GM23338 (cell line): Measurements from ENCODE around the gene MAD2L2. TPM values are rescaled to one million over a fixed set of nuclear protein-coding genes. Genes with fewer than 3 reads are reported as not detected.

Source experiments
- ATAC-seq: fragments of 200-7000 bp; cut with Tn5 transposase; 3 replicates; pipeline ENCODE4 v1.9.1; 2020
- DNase-seq: peaks from one replicate; pipeline ENCODE4 v3.0.0-alpha.2; 2015; ENCODE audit warnings: low spot score
- H2AFZ ChIP-seq: fragments of 200-600 bp; sonication (generic); 2 replicates; pipeline ENCODE4 v1.8.0; 2016; ENCODE audit warnings: antibody characterized with exemption, mild to moderate bottlenecking, moderate library complexity
- H3F3A ChIP-seq: fragments of 200-600 bp; sonication (generic); replicated peaks from 2 replicates; pipeline ENCODE4 v1.8.0; 2017; ENCODE audit warnings: antibody characterized with exemption, mixed run types, low read depth
- H3K27ac ChIP-seq: fragments of 200-600 bp; sonication (generic); 2 replicates; pipeline ENCODE4 v1.6.1; 2016; ENCODE audit warnings: low read depth
- H3K27me3 ChIP-seq: fragments of 200-600 bp; sonication (generic); 2 replicates; pipeline ENCODE4 v1.8.0; 2016; ENCODE audit warnings: mild to moderate bottlenecking, mixed run types, moderate library complexity; ENCODE audit not compliant: insufficient read depth
- H3K36me3 ChIP-seq: fragments of 200-600 bp; sonication (generic); 2 replicates; pipeline ENCODE4 v1.8.0; 2016; ENCODE audit warnings: mild to moderate bottlenecking; ENCODE audit not compliant: insufficient read depth
- H3K4me1 ChIP-seq: fragments of 200-600 bp; sonication (generic); 2 replicates; pipeline ENCODE4 v1.8.0; 2016; ENCODE audit warnings: mild to moderate bottlenecking, moderate library complexity; ENCODE audit not compliant: insufficient read depth
- H3K4me2 ChIP-seq: fragments of 200-600 bp; sonication (generic); 2 replicates; pipeline ENCODE4 v1.7.1; 2017; ENCODE audit warnings: mixed run types
- H3K4me3 ChIP-seq: fragments of 200-600 bp; sonication (generic); 2 replicates; pipeline ENCODE4 v1.6.1; 2016; ENCODE audit warnings: mixed run types
- H3K79me2 ChIP-seq: fragments of 200-600 bp; sonication (generic); replicated peaks from 2 replicates; pipeline ENCODE4 v1.8.0; 2017; ENCODE audit warnings: mild to moderate bottlenecking; ENCODE audit not compliant: insufficient read depth
- H3K9me2 ChIP-seq: fragments of 200-600 bp; sonication (generic); 2 replicates; pipeline ENCODE4 v1.8.0; 2017; ENCODE audit not compliant: insufficient read depth
- H4K20me1 ChIP-seq: fragments of 200-600 bp; sonication (generic); replicated peaks from 2 replicates; pipeline ENCODE4 v1.8.0; 2017; ENCODE audit warnings: mild to moderate bottlenecking; ENCODE audit not compliant: insufficient read depth
- H3K27ac Mint-ChIP-seq: 2 replicates; pipeline ENCODE4 v1.8.0; 2020; ENCODE audit warnings: inconsistent platforms, mild to moderate bottlenecking, moderate library complexity, mixed read lengths
- H3K27me3 Mint-ChIP-seq: 3 replicates; pipeline ENCODE4 v1.8.0; 2022; ENCODE audit warnings: low read depth, mild to moderate bottlenecking, moderate library complexity, mixed read lengths, inconsistent platforms; ENCODE audit not compliant: insufficient read depth, poor library complexity
- H3K36me3 Mint-ChIP-seq: 3 replicates; pipeline ENCODE4 v1.8.0; 2021; ENCODE audit warnings: low read depth, mild to moderate bottlenecking, inconsistent platforms, moderate library complexity, mixed read lengths
- H3K4me1 Mint-ChIP-seq: 3 replicates; pipeline ENCODE4 v1.8.0; 2020; ENCODE audit warnings: mild to moderate bottlenecking, inconsistent platforms, mixed read lengths
- H3K4me3 Mint-ChIP-seq: 3 replicates; pipeline ENCODE4 v1.8.0; 2021; ENCODE audit warnings: moderate library complexity, mild to moderate bottlenecking, inconsistent platforms, mixed read lengths
- H3K9me3 Mint-ChIP-seq: 3 replicates; pipeline ENCODE4 v1.8.0; 2020; ENCODE audit warnings: moderate library complexity, mild to moderate bottlenecking, inconsistent platforms, mixed read lengths
- CREB1 ChIP-seq: fragments of 250-450 bp; sonication (Bioruptor Pico); IDR thresholded peaks from 2 replicates; pipeline ENCODE4 v1.5.0; 2020; ENCODE audit warnings: low read depth, mild to moderate bottlenecking, moderate library complexity
- ETS1 ChIP-seq: IDR thresholded peaks from 2 replicates; pipeline ENCODE4 v1.6.1; 2016; ENCODE audit warnings: antibody characterized with exemption
- NANOG ChIP-seq: IDR thresholded peaks from 2 replicates; pipeline ENCODE4 v1.6.1; 2016; ENCODE audit warnings: antibody characterized with exemption, borderline replicate concordance
- POLR2AphosphoS5 ChIP-seq: IDR thresholded peaks from 2 replicates; pipeline ENCODE4 v1.6.1; 2016; ENCODE audit warnings: antibody characterized with exemption, low read depth
- REST ChIP-seq: IDR thresholded peaks from one replicate; pipeline ENCODE4 v1.6.1; 2018; ENCODE audit warnings: antibody characterized with exemption; ENCODE audit not compliant: unreplicated experiment
- STAT1 ChIP-seq: IDR thresholded peaks from one replicate; pipeline ENCODE4 v1.6.1; 2016; ENCODE audit warnings: antibody characterized with exemption; ENCODE audit not compliant: unreplicated experiment
- ZNF114 ChIP-seq: fragments of 250-450 bp; sonication (Bioruptor Pico); IDR thresholded peaks from 2 replicates; pipeline ENCODE4 v1.5.0; 2020; ENCODE audit warnings: mild to moderate bottlenecking, moderate library complexity
- ZNF331 ChIP-seq: fragments of 250-450 bp; sonication (Bioruptor Pico); IDR thresholded peaks from 2 replicates; pipeline ENCODE4 v1.5.0; 2020; ENCODE audit warnings: low read depth, mild to moderate bottlenecking, moderate library complexity
- ZNF462 ChIP-seq: fragments of 250-450 bp; sonication (Bioruptor Pico); IDR thresholded peaks from 2 replicates; pipeline ENCODE4 v1.5.0; 2020; ENCODE audit warnings: mild to moderate bottlenecking, moderate library complexity
- polyA plus RNA-seq: library from polyadenylated mRNA; unstranded; fragments of >200 nt; fragmentation: Nextera tagmentation; extraction: Ambion mirVana; gene quantifications from 2 replicates; pipeline ENCODE4 v1.2.1, GENCODE V29; 2016
- total RNA-seq: library from RNA; depleted of rRNA; stranded (reverse); fragments of >200 nt; shearing (Covaris generic); gene quantifications from 2 replicates; pipeline ENCODE4 v1.2.3, GENCODE V29; 2014

The MAD2L2 gene
- total and polyA plus RNA-seq, 2 experiments from 2014 or later, result 498 to 552 TPM

GRCh38 chr1:11647333-11647732 is 33.6 kb downstream of the MAD2L2 start:
- Histone ChIP-seq H4K20me1 (peaks cover 8% of the 10 kb centered on the region), H2AFZ (no peak overlapping the region), H3K79me2 (peaks cover 11% of the 10 kb centered on the region; the same call in 1 of the 2 replicates), H3K36me3 (no peaks in the 10 kb centered on the region), H3F3A (peaks cover 14% of the 10 kb centered on the region; the same call in 1 of the 2 replicates), H3K9me2 (no peaks in the 10 kb centered on the region), H3K4me1 (peaks cover 16% of the 10 kb centered on the region), H3K4me3 (no peak overlapping the region), H3K4me2 (no peak overlapping the region), H3K27me3 (no peaks in the 10 kb centered on the region), H3K27ac (no peak overlapping the region)
- H3K4me3 Mint-ChIP-seq, result no peak overlapping the region
- H3K27ac Mint-ChIP-seq, result no peak overlapping the region
- H3K4me1 Mint-ChIP-seq, result peaks cover 28% of the 10 kb centered on the region
- no peaks in the 10 kb centered on the region for H3K9me3 Mint-ChIP-seq
- DNase-seq (no peak), ATAC-seq (no peak)
- peaks cover 19% of the 10 kb centered on the region for H3K27me3 Mint-ChIP-seq
- H3K36me3 Mint-ChIP-seq, result peaks cover 2% of the 10 kb centered on the region; the same call in 1 of the 3 replicates
- no peak for TF ChIP-seq ETS1
- TF ChIP-seq CREB1 (CRISPR knock-in tag), result no peak
- TF ChIP-seq NANOG, result no peak
- no peak for TF ChIP-seq STAT1
- no peak for TF ChIP-seq POLR2AphosphoS5
- no peak for TF ChIP-seq ZNF114

GRCh38 chr1:11646317-11646716 is 34.6 kb downstream of the MAD2L2 start:
- Mint-ChIP-seq H3K4me3 (no peak overlapping the region), H3K9me3 (no peaks in the 10 kb centered on the region), H3K36me3 (peaks cover 2% of the 10 kb centered on the region; the same call in 1 of the 3 replicates), H3K4me1 (peaks cover 21% of the 10 kb centered on the region), H3K27ac (no peak overlapping the region), H3K27me3 (peaks cover 13% of the 10 kb centered on the region)
- H3K36me3 ChIP-seq, result no peaks in the 10 kb centered on the region
- H3K4me1 ChIP-seq, result peaks cover 12% of the 10 kb centered on the region
- H3K4me3 ChIP-seq, result no peak overlapping the region
- H4K20me1 ChIP-seq, result peaks cover 6% of the 10 kb centered on the region
- H2AFZ ChIP-seq, result no peak overlapping the region
- no peaks in the 10 kb centered on the region for H3K27me3 ChIP-seq
- ATAC-seq, result no peak
- no peaks in the 10 kb centered on the region for H3K9me2 ChIP-seq
- no peak for DNase-seq
- TF ChIP-seq ZNF331 (CRISPR knock-in tag), result no peak
- no peak for TF ChIP-seq ZNF462 (CRISPR knock-in tag)
- TF ChIP-seq REST, result no peak
- 0 out of 2 replicates have a peak, but pooled peaks cover under 1% of the 10 kb centered on the region for H3K79me2 ChIP-seq
- peaks cover 10% of the 10 kb centered on the region; the same call in 1 of the 2 replicates for H3F3A ChIP-seq
- H3K27ac ChIP-seq, result no peak overlapping the region
- H3K4me2 ChIP-seq, result no peak overlapping the region
